Measurements from ENCODE around the gene NECAB2. TPM values are rescaled to one million over a fixed set of nuclear protein-coding genes. Genes with fewer than 3 reads are reported as not detected.
"Not testable (repeated sequence)": the region's sequence is repeated elsewhere in the genome, so short reads cannot be mapped to it uniquely, and the experiment has no call there.

Gene NECAB2
- total RNA-seq, 1 donor from 2014 or later: 12.6 TPM

GRCh38 chr16:83940630-83941378 is 27.2 kb upstream of the NECAB2 start:
- TF ChIP-seq CTCF (IDR thresholded peaks at IDR 0.05): no peak
- TF ChIP-seq EZH2phosphoT487 (IDR thresholded peaks at IDR 0.05): no peak
- TF ChIP-seq EZH2 (IDR thresholded peaks at IDR 0.05): no peak
- peaks cover 18% of the 10 kb centered on the region for H3K4me1 Mint-ChIP-seq
- Histone ChIP-seq H3K4me2 (peak overlapping the region; percentile 22), H4K20me1 (ENCODE audit: low read depth) (no peaks in the 10 kb centered on the region), H3K4me1 (peaks cover 5% of the 10 kb centered on the region), H3K27me3 (no peaks in the 10 kb centered on the region), H3K79me2 (ENCODE audit: low read depth) (no peaks in the 10 kb centered on the region), H3F3A (ENCODE audit: low read depth) (no peaks in the 10 kb centered on the region), H3K9me3 (ENCODE audit: low read depth) (no peaks in the 10 kb centered on the region), H3K36me3 (no peaks in the 10 kb centered on the region), H3K4me3 (no peak overlapping the region), H3K27ac (no peak overlapping the region), H2AFZ (replicated peaks) (no peak overlapping the region), H3K9ac (no peak overlapping the region)
- H3K4me3 Mint-ChIP-seq: no peak overlapping the region
- H3K27me3 Mint-ChIP-seq (ENCODE audit: insufficient read depth, low read depth): peaks cover 5% of the 10 kb centered on the region
- no peaks in the 10 kb centered on the region for H3K9me3 Mint-ChIP-seq
- peak overlapping the region; percentile 11 for H3K27ac Mint-ChIP-seq
- peaks cover 2% of the 10 kb centered on the region for H3K36me3 Mint-ChIP-seq
- DNase-seq (ENCODE audit: low spot score): no peak

- H3K27me3 Mint-ChIP-seq (ENCODE audit: insufficient read depth, low read depth); H3F3A ChIP-seq (ENCODE audit: low read depth); H3K79me2 ChIP-seq (ENCODE audit: low read depth); H3K27ac ChIP-seq; H3K9me3 ChIP-seq (ENCODE audit: low read depth); H3K4me1 ChIP-seq; H3K27me3 ChIP-seq; H3K9ac ChIP-seq; H3K4me3 Mint-ChIP-seq; H2AFZ ChIP-seq (replicated peaks); H3K36me3 ChIP-seq; H3K9me3 Mint-ChIP-seq; DNase-seq (ENCODE audit: low spot score); H3K4me2 ChIP-seq; H4K20me1 ChIP-seq (ENCODE audit: low read depth); H3K27ac Mint-ChIP-seq; H3K4me3 ChIP-seq; H3K36me3 Mint-ChIP-seq: not testable (repeated sequence)
- peaks cover 18% of the 10 kb centered on the region for H3K4me1 Mint-ChIP-seq
Observed at GRCh38 chr16:83941546-83941945, 26.5 kb upstream of the NECAB2 start.

- H3K27ac Mint-ChIP-seq: no peak overlapping the region
- DNase-seq (ENCODE audit: low spot score): no peak
- Histone ChIP-seq H2AFZ (replicated peaks) (no peak overlapping the region), H3K27me3 (no peaks in the 10 kb centered on the region), H3K9ac (no peak overlapping the region), H3K4me3 (no peak overlapping the region), H3K79me2 (ENCODE audit: low read depth) (no peaks in the 10 kb centered on the region), H3K9me3 (ENCODE audit: low read depth) (no peaks in the 10 kb centered on the region), H3K36me3 (no peaks in the 10 kb centered on the region), H4K20me1 (ENCODE audit: low read depth) (no peaks in the 10 kb centered on the region), H3K27ac (no peak overlapping the region), H3K4me1 (peaks cover 5% of the 10 kb centered on the region), H3K4me2 (no peak overlapping the region), H3F3A (ENCODE audit: low read depth) (no peaks in the 10 kb centered on the region)
- peaks cover 2% of the 10 kb centered on the region for H3K36me3 Mint-ChIP-seq
- no peak overlapping the region for H3K4me3 Mint-ChIP-seq
- H3K9me3 Mint-ChIP-seq: no peaks in the 10 kb centered on the region
- H3K4me1 Mint-ChIP-seq: peaks cover 14% of the 10 kb centered on the region
- H3K27me3 Mint-ChIP-seq (ENCODE audit: insufficient read depth, low read depth): peaks cover 7% of the 10 kb centered on the region
- no peak for TF ChIP-seq EZH2 (IDR thresholded peaks at IDR 0.05)
Observed at GRCh38 chr16:83942074-83942473, 26.0 kb upstream of the NECAB2 start.

- DNase-seq (ENCODE audit: low spot score): no peak
- peaks cover 12% of the 10 kb centered on the region for H3K4me1 Mint-ChIP-seq
- no peak overlapping the region for H3K27ac ChIP-seq
- H3K4me3 Mint-ChIP-seq: no peak overlapping the region
- H3K36me3 Mint-ChIP-seq: peaks cover 2% of the 10 kb centered on the region
- no peaks in the 10 kb centered on the region for H4K20me1 ChIP-seq (ENCODE audit: low read depth)
- H3K9me3 ChIP-seq (ENCODE audit: low read depth): no peaks in the 10 kb centered on the region
- no peaks in the 10 kb centered on the region for H3K27me3 ChIP-seq
- H3K27me3 Mint-ChIP-seq (ENCODE audit: insufficient read depth, low read depth): peaks cover 7% of the 10 kb centered on the region
- H3K4me1 ChIP-seq: peaks cover 5% of the 10 kb centered on the region
- H3F3A ChIP-seq (ENCODE audit: low read depth): no peaks in the 10 kb centered on the region
- H3K27ac Mint-ChIP-seq: peak overlapping the region; percentile 50
- H3K4me3 ChIP-seq: no peak overlapping the region
- no peak overlapping the region for H3K4me2 ChIP-seq
- no peak overlapping the region for H2AFZ ChIP-seq (replicated peaks)
- no peaks in the 10 kb centered on the region for H3K36me3 ChIP-seq
- H3K9ac ChIP-seq: no peak overlapping the region
- H3K9me3 Mint-ChIP-seq: no peaks in the 10 kb centered on the region
- H3K79me2 ChIP-seq (ENCODE audit: low read depth): no peaks in the 10 kb centered on the region
- no peak for TF ChIP-seq EZH2 (IDR thresholded peaks at IDR 0.05)
- TF ChIP-seq EZH2phosphoT487 (IDR thresholded peaks at IDR 0.05): no peak
- TF ChIP-seq CTCF (IDR thresholded peaks at IDR 0.05): no peak
Observed at GRCh38 chr16:83942815-83943515, 25.1 kb upstream of the NECAB2 start.

All from neural progenitor cell (in vitro differentiated cells).